A549 treated with GW870086 at 1 μM for 4 hours (cell line): ENCODE results near the gene RAB13. TPM values are rescaled to one million over a fixed set of nuclear protein-coding genes. Genes with fewer than 3 reads are reported as not detected.

Source experiments
- total RNA-seq: library from RNA; stranded (reverse); fragments of 200-300 nt; extraction: Qiagen RNA extraction; gene quantifications from 5 replicates; pipeline ENCODE4 v1.2.3, GENCODE V29; 2022; ENCODE audit warnings: low read depth

RAB13 gene
- total RNA-seq: 126 to 141 TPM (median 136 TPM) in 5 replicates

DNA sequence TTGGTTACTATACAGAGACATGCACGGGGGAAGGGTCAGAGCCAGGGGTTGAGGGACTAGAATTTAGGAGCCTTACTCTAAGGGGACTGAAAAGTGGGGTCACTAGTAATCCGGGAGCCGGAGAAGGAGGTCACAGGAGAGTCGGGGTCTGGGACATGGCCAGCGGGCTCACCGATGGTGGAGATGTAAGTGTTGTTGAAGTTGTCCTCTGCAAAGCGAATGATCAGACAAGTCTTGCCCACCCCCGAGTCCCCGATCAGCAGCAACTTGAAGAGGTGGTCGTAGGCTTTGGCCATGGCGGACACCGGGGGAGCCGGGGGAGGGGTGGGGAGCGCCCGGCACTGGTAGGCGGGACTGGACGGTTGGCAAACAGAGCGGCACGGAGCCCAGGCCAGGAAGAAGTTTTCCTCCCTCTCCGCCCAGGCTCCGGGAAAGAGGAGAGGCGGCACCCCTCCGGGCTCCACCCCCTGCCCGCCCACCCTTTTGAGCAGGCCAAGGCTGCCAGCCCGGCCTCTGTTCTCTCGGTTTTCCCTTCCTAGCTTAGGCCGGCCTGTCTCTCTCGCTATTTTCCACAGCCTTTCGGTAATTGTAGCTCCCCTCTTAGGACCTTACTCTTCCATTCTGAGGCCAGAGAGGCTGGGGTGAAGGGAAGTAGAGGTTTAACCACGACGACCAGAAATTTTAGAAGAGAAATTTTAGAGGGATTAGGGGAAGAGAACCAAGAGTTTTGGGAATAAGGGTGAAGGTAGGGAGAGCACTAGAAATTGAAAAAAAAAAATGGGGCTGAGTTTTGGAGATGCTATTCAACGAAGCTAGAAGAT, at the start of gene RAB13:
RAB13 (minus strand) TSS at position 399 of the 821 bp plus-strand sequence; CDS start at position 296, 103 bp downstream.

DNA sequence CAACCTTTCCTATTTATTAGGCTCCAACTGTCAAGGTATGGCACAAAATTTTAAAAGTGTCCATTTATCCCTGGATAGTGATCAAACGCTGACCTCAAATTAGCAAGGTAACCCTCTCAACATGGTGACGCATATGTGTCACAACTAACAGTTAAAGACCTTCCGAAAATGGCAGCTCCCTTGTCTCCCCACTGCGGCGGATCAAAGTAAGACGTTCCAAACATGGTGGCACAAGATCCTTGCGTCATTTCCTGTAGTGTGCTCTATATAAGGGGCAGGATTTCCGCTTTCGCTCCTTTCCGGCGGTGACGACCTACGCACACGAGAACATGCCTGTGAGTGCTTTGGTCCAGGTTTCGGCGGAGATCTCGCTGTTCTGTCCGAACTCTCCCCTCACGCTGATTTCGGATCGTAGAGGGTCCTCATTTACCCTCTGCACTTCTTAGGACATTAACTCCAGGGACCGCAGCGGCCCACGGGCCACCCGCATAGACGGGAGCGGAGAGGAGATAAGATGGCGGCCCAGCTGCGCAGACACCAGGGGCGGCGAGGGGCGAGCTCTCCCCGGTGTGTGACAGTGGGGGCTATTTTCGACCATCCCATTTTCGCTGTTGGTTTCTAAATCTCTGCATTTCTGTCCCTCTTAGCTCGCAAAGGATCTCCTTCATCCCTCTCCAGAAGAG, 4.5 kb upstream of the RAB13 start, which contains the start of gene RPS27:
RPS27 (plus strand) TSS at position 295 of the 683 bp plus-strand sequence; CDS start at position 330, 35 bp downstream.

DNA sequence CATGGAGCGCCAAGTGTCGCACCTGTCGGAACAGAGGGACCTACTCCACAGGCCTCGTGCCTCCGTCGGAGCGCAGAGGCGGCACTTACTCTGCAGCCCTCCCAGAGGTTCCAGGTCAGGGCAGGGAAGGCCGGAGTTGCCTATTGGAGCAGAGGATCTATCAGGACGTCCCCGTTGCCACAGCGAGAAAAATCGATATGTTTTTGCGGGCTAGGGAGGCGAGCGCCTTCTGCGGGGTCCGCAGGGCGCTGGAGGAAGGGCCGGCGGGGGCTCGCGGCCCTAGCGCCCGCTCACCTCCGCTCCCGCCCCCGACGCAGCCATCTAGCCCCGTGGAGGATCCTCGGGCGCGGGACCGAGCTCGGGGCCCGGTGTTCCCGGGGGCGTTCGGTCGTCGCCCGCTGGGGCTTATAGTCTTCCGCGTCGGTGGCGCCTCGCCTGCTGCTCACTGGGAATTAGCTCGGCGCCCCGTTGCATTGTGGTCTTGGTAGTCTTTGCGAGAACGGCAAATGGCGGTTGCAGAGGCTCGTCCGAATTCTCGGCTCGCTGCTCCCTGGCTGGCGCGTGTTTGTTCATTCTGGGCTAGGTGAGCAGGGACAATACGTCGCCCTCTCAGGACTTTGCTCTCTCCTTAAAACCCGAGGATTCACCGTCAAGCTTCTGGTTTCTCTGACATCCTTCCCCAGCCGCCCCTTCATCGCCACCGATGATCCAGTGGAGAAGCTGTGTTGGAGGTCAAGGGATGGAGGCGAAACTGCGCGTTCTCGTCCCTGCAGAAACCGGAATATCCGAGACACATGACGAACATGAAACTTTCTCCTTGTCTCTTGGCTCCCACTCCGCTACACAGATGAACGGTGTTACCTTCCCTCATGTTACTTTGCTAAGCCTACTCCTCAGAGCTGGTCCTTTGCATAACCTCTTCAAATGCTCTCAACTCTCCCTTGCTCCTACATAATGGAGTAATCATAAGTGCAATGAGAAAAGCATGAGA, 8.6 kb downstream of the RAB13 start, which contains the start of gene JTB:
JTB (minus strand) TSS at position 425 of the 991 bp plus-strand sequence; CDS start at position 3, 422 bp downstream.

DNA sequence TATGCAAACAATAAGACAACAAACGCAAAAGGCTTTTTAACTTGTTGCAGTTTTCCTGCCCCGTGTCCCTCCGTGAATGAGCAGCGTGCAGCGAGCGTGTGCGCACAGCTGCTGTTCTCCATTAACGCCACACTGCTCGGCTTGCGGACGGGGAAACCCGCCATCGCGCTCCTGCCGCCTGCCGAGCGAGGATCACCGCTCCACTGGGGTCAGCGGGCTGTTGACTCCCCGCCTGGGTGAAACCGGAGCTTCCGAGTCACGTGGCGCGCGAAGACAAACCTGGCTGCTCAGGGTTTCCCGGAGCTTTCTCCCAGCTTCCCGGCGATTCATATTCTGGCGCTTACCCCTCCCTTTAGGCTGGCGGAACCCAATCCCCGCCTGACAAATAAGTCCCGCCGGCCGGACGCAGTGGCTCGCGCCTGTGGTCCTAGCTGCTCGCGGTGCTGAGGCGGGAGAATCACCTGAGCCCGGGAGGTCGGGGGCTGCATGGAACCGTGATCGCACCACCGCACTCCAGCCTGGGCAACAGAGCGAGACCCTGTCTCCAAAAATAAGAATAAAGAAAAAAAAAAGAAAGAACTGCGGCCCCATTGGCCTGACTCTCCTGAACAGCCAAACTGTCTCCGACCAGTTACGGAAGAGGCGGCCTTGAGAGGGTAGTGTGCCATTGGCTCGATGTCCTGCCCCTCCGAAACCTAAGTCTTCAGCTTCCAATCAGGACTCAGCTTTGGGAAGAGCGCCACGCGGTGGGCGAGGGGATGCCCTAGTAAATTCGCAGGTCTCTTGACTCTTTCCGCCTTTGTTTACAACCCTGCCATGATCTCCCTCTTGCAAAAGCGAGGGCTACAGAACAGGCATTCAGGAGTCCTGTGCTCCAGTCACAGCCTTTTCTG, 18.8 kb downstream of the RAB13 start, which contains the start of gene CREB3L4:
CREB3L4 (plus strand) TSS at position 796 of the 893 bp plus-strand sequence. CDS start 624 bp downstream, outside the sequence.

DNA sequence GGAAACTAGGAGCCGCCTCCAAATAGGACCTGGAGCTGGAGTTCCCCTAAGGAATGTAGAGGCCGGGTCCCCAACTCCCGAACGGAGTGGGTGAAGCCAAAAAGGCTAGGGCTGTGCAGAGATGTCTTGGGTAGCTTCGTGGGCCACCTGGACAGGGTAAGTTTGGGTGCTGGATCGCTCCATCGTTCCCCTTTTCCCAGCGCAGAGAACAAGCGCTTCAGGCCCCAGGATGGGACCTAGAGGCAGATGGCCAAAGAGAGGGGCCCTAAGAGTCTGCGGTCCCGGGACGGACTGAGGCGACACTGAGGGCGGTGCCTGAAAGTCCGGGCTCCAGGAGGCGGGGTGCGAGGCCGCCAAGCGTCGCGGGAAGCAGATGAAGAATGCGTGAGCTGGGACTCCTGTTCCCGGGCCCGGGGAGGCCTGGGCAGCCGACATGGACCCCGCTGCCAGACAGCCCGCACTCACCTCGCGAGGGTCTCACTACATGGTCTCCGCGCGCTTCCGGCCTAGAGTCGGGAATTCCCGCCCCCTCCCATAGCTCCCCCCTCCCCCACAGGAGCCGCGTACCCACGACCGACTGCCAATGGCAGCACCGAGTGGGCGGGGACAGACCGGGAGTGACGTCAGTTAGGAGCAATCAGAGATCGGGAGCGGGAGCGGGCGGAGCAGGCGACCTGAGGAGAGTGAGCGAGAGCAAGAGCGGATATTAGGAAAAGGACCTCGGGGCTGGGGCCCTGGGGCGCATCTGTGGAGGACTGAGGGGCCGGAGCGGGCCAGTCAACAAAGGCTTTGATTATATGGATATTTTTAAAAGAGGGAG, 22.9 kb downstream of the RAB13 start, which contains the start of gene SLC39A1:
SLC39A1 (minus strand) TSS at position 508 of the 820 bp plus-strand sequence. CDS start 822 bp downstream, outside the sequence.

DNA sequence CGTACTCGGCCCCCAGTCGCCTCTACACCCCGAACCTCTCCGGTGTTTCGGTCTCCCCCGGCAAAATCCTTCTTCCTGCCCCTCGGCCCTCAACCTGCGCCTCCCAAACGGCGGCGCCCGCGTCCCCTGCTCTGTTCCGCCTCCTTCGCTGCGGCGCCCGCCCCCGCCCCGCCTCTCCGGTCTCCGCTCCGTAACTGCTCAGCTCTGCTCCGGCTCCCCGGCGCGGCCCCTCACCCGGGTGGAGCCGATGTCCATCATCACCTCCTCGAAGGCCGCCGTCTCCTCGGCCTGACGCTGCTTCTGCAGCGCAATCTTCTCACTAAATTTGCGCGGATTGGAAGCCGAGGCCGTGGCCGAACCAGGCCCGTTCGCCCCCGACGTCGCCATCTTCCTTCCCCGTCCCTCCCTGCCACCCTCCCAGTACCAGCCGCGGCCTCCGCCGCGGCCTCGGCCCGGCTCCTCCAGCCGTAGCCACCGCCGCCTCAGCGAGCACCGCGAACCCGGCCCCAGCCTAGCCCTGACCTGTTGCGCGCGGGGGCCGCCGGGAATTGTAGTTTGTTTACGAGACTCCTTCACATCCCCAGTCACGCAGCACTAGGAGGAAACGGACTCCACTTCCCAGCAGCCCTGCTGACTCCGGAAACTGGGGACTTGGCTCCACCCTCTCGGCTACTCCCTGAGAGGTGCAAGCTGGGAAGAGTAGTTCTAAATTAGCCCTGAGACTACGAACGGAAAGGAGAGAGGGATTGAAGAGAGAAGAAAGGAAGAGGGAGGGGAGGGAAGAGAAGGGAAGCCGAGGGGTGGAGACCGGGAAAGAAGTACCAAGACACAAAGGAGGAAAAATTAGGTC, 27.8 kb downstream of the RAB13 start, which contains the start of gene CRTC2:
CRTC2 (minus strand) TSS at position 502 of the 850 bp plus-strand sequence; CDS start at position 387, 115 bp downstream.

DNA sequence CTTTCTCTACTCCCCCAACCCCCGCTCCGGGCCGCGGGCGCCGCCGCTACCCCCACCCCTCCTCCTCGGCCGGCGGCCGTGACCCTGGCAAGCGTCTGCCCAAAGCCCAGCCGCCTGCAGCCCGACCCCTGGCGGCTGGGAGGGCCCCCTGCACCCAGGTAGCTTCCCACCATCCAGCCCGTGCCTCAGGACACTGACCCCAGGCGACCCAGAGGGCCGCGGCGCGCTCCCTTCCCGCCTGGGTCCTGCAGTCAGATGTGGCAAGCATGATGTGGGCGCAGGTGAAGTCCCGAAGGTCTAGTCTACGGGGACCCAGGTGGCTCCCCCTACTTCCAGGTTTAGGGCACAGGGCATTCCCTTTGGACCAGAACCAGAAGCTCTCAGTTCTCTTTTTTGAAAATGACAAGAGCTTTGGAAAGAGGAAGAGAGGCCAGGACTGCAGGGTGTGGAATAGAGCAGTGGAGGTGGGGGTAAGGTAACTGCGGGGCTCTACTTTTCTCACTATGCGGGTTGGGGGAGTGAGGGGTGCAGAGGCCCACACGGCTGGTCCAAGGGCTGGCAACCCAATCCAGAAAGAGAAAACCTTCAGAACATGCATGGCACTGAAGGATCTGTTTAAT, 39.4 kb downstream of the RAB13 start, which contains the start of gene DENND4B:
DENND4B (minus strand) TSS at position 97 of the 620 bp plus-strand sequence. CDS start 2,344 bp downstream, outside the sequence.

Other genes with a start within 250 kb of the RAB13 start
- 0.91 to 2.4 TPM (median 1.6 TPM) in 5 replicates for gene SLC27A3, start 210.9 kb downstream of the RAB13 start, total RNA-seq
- 6.4 to 14.8 TPM (median 9.0 TPM) in 5 replicates for gene GATAD2B, start 63.4 kb downstream of the RAB13 start, total RNA-seq
- gene DENND4B, start 39.6 kb downstream of the RAB13 start, total RNA-seq: 25.8 to 35.7 TPM (median 32.4 TPM) in 5 replicates
- 30.1 to 40.4 TPM (median 37.5 TPM) in 5 replicates for gene CRTC2, start 27.7 kb downstream of the RAB13 start, total RNA-seq
- 151 to 164 TPM (median 162 TPM) in 5 replicates for gene SLC39A1, start 22.8 kb downstream of the RAB13 start, total RNA-seq
- gene CREB3L4, start 18.4 kb downstream of the RAB13 start, total RNA-seq: 7.2 to 9.5 TPM (median 9.4 TPM) in 5 replicates
- 120 to 164 TPM (median 155 TPM) in 5 replicates for gene JTB, start 8.7 kb downstream of the RAB13 start, total RNA-seq
- gene RPS27, start 4.4 kb upstream of the RAB13 start, total RNA-seq: 4,264 to 8,287 TPM (median 4,398 TPM) in 5 replicates
- gene NUP210L, start 168.7 kb upstream of the RAB13 start, total RNA-seq: 0.02 TPM in 1 of 5 replicates, not detected in the others
- 456 to 556 TPM (median 481 TPM) in 5 replicates for gene TPM3, start 205.8 kb upstream of the RAB13 start, total RNA-seq
- not detected in 5 replicates for gene CFAP141, start 220.0 kb upstream of the RAB13 start, total RNA-seq
- 96.4 to 106 TPM (median 98.5 TPM) in 5 replicates for gene UBAP2L, start 234.6 kb upstream of the RAB13 start, total RNA-seq